ENCODE measurements around the gene LZTFL1. TPM values are rescaled to one million over a fixed set of nuclear protein-coding genes. Genes with fewer than 3 reads are reported as not detected.

Gene LZTFL1
- total RNA-seq, 2 experiments from 2014 or later = 4.7 TPM

GRCh38 chr3:45806072-45806471, 35.8 kb downstream of the LZTFL1 start:
- peaks cover 6% of the 10 kb centered on the region for H3K4me1 Mint-ChIP-seq (ENCODE audit: low read depth)
- no peak overlapping the region for H3K4me3 Mint-ChIP-seq
- CTCF ChIA-PET = interaction anchor here (1.2 to 1.7 kb wide), 2 partner anchors 35 to 273 kb away, joined by 3 to 7 read pairs; no protein-coding TSS in a partner anchor
- no peaks in the 10 kb centered on the region for H3K36me3 Mint-ChIP-seq (ENCODE audit: low read depth)
- ATAC-seq = no peak
- POLR2A ChIA-PET = no interaction called here
- no peaks in the 10 kb centered on the region for H3K9me3 Mint-ChIP-seq
- H3K27ac Mint-ChIP-seq = no peak overlapping the region
- TF ChIP-seq, protein P1, sequence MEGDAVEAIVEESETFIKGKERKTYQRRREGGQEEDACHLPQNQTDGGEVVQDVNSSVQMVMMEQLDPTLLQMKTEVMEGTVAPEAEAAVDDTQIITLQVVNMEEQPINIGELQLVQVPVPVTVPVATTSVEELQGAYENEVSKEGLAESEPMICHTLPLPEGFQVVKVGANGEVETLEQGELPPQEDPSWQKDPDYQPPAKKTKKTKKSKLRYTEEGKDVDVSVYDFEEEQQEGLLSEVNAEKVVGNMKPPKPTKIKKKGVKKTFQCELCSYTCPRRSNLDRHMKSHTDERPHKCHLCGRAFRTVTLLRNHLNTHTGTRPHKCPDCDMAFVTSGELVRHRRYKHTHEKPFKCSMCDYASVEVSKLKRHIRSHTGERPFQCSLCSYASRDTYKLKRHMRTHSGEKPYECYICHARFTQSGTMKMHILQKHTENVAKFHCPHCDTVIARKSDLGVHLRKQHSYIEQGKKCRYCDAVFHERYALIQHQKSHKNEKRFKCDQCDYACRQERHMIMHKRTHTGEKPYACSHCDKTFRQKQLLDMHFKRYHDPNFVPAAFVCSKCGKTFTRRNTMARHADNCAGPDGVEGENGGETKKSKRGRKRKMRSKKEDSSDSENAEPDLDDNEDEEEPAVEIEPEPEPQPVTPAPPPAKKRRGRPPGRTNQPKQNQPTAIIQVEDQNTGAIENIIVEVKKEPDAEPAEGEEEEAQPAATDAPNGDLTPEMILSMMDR (IDR thresholded peaks at IDR 0.05) = no peak
- H3K27me3 Mint-ChIP-seq = no peaks in the 10 kb centered on the region
- peak; percentile 7 for DNase-seq
- intact Hi-C loops (cut with micrococcal nuclease) = no loop called here

GRCh38 chr3:45803252-45803935, 38.5 kb downstream of the LZTFL1 start:
- ChIA-PET CTCF (no interaction called here), POLR2A (no interaction called here)
- DNase-seq = no peak
- no peaks in the 10 kb centered on the region for H3K9me3 Mint-ChIP-seq
- no peaks in the 10 kb centered on the region for H3K36me3 Mint-ChIP-seq (ENCODE audit: low read depth)
- no peak overlapping the region for H3K27ac Mint-ChIP-seq
- H3K4me1 Mint-ChIP-seq (ENCODE audit: low read depth) = peaks cover 6% of the 10 kb centered on the region
- no peak overlapping the region for H3K4me3 Mint-ChIP-seq
- TF ChIP-seq, protein P1 (IDR thresholded peaks at IDR 0.05) = no peak
- peaks cover 13% of the 10 kb centered on the region for H3K27me3 Mint-ChIP-seq
- intact Hi-C loops (cut with micrococcal nuclease) = no loop called here
- no peak for ATAC-seq

DNA sequence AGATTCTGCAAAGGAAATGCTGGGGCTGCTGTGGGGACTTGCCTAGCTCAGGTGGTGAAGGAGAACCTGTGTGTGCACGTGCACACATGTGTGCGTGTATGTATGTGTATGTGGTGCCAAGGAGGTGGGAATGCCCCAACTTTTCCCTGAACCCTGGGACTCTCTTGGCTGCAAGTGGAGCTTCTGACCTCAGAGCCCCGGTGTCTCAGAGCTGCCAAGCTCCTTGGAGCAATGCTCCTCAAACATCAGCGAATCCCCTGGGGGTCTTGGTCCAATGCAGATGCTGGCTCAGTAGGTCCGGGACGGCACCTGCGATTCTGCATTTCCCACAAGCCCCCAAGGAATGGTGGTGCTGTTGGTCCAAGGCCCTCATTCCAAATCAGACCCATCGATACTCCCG, 39.8 kb downstream of the LZTFL1 start:
- Mint-ChIP-seq H3K27ac (no peak overlapping the region), H3K4me3 (no peak overlapping the region), H3K27me3 (peaks cover 22% of the 10 kb centered on the region), H3K9me3 (no peaks in the 10 kb centered on the region), H3K36me3 (ENCODE audit: low read depth) (no peaks in the 10 kb centered on the region), H3K4me1 (ENCODE audit: low read depth) (peaks cover 6% of the 10 kb centered on the region)
- POLR2A ChIA-PET = interaction anchor here (0.6 kb wide), 1 partner anchor 112 kb away, joined by 3 read pairs; no protein-coding TSS in a partner anchor
- CTCF ChIA-PET = interaction anchor here (0.9 kb wide), 1 partner anchor 291 kb away, joined by 3 read pairs; no protein-coding TSS in a partner anchor
- intact Hi-C loops (cut with micrococcal nuclease) = no loop called here
- ATAC-seq (no peak), DNase-seq (no peak)
- TF ChIP-seq, protein P1 (IDR thresholded peaks at IDR 0.05) = no peak

GRCh38 chr3:45800611-45801010, 41.3 kb downstream of the LZTFL1 start:
- H3K36me3 Mint-ChIP-seq (ENCODE audit: low read depth) = no peaks in the 10 kb centered on the region
- H3K9me3 Mint-ChIP-seq = no peaks in the 10 kb centered on the region
- no peaks in the 10 kb centered on the region for H3K4me1 Mint-ChIP-seq (ENCODE audit: low read depth)
- intact Hi-C loops (cut with micrococcal nuclease) = no loop called here
- peaks cover 31% of the 10 kb centered on the region for H3K27me3 Mint-ChIP-seq
- DNase-seq (no peak), ATAC-seq (no peak)
- ChIA-PET POLR2A (interaction anchor here (0.6 to 0.9 kb wide), 2 partner anchors 53 to 785 kb away, joined by 3 read pairs; no protein-coding TSS in a partner anchor), CTCF (interaction anchor here (1.3 to 1.6 kb wide), 4 partner anchors 10 to 129 kb away, joined by 3 read pairs; no protein-coding TSS in a partner anchor)
- TF ChIP-seq, protein P1 (IDR thresholded peaks at IDR 0.05) = no peak
- H3K27ac Mint-ChIP-seq = no peak overlapping the region
- no peak overlapping the region for H3K4me3 Mint-ChIP-seq

- CTCF ChIA-PET = interaction anchor here (1.4 to 1.6 kb wide), 3 partner anchors 9 to 130 kb away, joined by 3 read pairs; no protein-coding TSS in a partner anchor
- DNase-seq (no peak), ATAC-seq (no peak)
- no peaks in the 10 kb centered on the region for H3K9me3 Mint-ChIP-seq
- H3K27ac Mint-ChIP-seq = no peak overlapping the region
- no peak overlapping the region for H3K4me3 Mint-ChIP-seq
- H3K36me3 Mint-ChIP-seq (ENCODE audit: low read depth) = no peaks in the 10 kb centered on the region
- intact Hi-C loops (cut with micrococcal nuclease) = no loop called here
- H3K4me1 Mint-ChIP-seq (ENCODE audit: low read depth) = peaks cover 3% of the 10 kb centered on the region
- peaks cover 40% of the 10 kb centered on the region for H3K27me3 Mint-ChIP-seq
- TF ChIP-seq, protein P1 (IDR thresholded peaks at IDR 0.05) = no peak
- POLR2A ChIA-PET = no interaction called here
Observed at GRCh38 chr3:45799586-45799985, 42.3 kb downstream of the LZTFL1 start.

Measured in activated CD8-positive, alpha-beta T cell treated with anti-CD3 and anti-CD28 coated beads for 36 hours (primary cell).